Cardiac fibroblast (primary cell): Measurements from ENCODE around the gene SPATA31E1.

Experiments used
- DNase-seq, 2 donors: peaks; one replicate each; pipeline versions ENCODE4 v3.0.0 to v3.0.0-alpha.2; 2010; ENCODE audit warnings: low read depth in 2 of 2
- H3K4me3 ChIP-seq, 2 donors: replicated peaks in 1 of 2; 1 replicate in 1 of 2; 2 replicates in 1 of 2; pipeline ENCODE4 v1.5.1; 2011; ENCODE audit warnings: low read depth in 2 of 2, low read length in 2 of 2, mild to moderate bottlenecking in 2 of 2, moderate library complexity in 1 of 2
- CTCF ChIP-seq: IDR thresholded peaks from one replicate; pipeline ENCODE4 v1.5.1; 2011; ENCODE audit warnings: low read depth, mild to moderate bottlenecking, low read length, inconsistent platforms

The SPATA31E1 gene

GRCh38 chr9:87855061-87855460 is 27.6 kb upstream of the SPATA31E1 start:
- no peak for TF ChIP-seq CTCF
- no peak overlapping the region for H3K4me3 ChIP-seq
- DNase-seq, result no peak

- DNase-seq, result no peak
- no peak overlapping the region for H3K4me3 ChIP-seq
- TF ChIP-seq CTCF, result no peak
These were observed 25.3 kb upstream of the SPATA31E1 start for GRCh38 chr9:87857141-87857947.

- no peak for TF ChIP-seq CTCF
- DNase-seq, result no peak
- no peak overlapping the region for H3K4me3 ChIP-seq
These were observed 24.7 kb upstream of the SPATA31E1 start for GRCh38 chr9:87857948-87858335.

- no peak for TF ChIP-seq CTCF
- H3K4me3 ChIP-seq, result no peak overlapping the region
- DNase-seq, result no peak
These were observed 23.5 kb upstream of the SPATA31E1 start for GRCh38 chr9:87859137-87859536.

- H3K4me3 ChIP-seq, result no peak overlapping the region
- DNase-seq, result no peak
- no peak for TF ChIP-seq CTCF
These were observed 22.9 kb upstream of the SPATA31E1 start for GRCh38 chr9:87859786-87860185.

GRCh38 chr9:87861332-87861731 is 21.3 kb upstream of the SPATA31E1 start:
- no peak for DNase-seq
- H3K4me3 ChIP-seq, result no peak overlapping the region
- no peak for TF ChIP-seq CTCF
